ENCODE results near the gene OLFM1.
"Not testable (repeated sequence)": the region's sequence is repeated elsewhere in the genome, so short reads cannot be mapped to it uniquely, and the experiment has no call there.

OLFM1 gene

DNA sequence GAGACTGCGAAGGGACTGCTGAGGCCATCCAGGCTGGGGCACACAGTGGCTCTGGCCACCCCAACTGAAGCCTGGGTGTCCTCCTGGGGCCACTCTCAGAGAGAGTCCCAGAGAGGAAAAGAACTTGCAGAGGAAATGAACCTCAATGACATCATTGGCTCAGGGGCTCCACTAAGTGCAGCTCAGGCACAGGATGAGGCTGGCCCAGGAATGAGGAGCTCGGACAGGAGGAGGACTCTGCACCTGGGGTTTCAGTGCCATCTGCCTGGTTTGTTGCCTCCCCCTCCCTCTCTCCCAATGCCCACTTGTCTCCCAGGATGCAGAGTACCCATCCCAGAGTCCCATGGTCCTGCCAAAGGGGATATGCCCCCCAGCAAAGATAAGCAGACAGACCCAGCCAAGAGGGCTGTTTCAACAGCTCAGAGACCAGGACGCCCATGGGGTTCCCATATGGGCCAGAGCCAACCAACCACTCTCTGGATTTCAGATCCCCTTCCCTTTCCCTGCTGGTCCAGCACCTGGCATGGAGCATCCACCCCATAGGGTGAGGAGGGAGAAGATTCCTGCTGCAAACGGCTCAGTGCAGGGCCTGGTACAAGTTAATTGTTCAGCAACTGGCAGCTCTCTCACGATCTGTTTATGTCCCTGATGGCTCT lies 26.9 kb upstream of the OLFM1 start:
- ATAC-seq (no peak), DNase-seq (no peak)

GRCh38 chr9:135061441-135061840 lies 26.0 kb upstream of the OLFM1 start:
- ATAC-seq (no peak), DNase-seq (no peak)

DNA sequence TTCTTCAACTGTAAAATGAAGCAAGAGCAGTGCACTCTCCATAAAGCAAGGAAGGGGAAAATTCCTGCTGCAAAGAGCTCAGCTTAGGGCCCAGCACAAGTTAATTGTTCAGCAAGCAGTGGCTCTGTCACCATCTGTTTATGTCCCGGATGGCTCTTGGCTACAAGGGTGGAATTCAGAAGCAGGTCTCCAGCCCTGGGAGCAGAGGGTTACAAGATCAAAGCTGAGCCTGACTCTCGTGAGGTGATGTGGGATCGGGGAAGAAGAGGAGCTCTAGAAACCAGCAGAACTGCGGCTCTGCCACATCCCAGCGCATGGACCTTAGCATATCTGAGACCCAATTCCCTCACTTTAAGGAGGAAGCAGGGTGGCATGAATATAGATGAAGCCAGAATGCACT lies 25.2 kb upstream of the OLFM1 start:
- DNase-seq = no peak
- ATAC-seq = no peak

- ATAC-seq, DNase-seq: not testable (repeated sequence)
Measured at GRCh38 chr9:135063466-135063865, 24.0 kb upstream of the OLFM1 start.

- not testable (repeated sequence) for DNase-seq, ATAC-seq
Measured at GRCh38 chr9:135063888-135064287, 23.6 kb upstream of the OLFM1 start.

DNA sequence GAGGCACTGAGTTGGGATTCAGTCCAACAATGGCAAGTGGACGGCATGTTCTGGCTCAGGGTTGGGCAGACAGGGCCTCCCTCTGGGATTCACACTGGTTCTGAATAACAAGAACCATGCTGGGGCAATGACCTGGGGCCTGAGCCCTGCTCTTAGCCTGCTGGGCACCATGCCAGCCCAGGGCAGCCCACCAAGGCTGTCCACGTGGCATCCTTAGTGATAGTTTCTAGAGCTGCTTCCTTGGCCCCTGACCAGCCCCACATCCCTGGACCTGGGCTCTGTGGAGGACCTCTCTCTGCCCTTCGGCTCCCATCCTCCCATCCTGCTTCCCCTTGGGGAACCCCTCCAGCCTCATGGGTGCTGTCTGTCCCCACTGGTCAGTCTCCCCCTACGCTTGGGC lies 22.3 kb upstream of the OLFM1 start:
- ATAC-seq = no peak

GRCh38 chr9:135065804-135066203 lies 21.7 kb upstream of the OLFM1 start:
- no peak for ATAC-seq
- no peak for DNase-seq

More for the DNA sequence above, 22.3 kb upstream of the OLFM1 start:
- DNase-seq = no peak

DNA sequence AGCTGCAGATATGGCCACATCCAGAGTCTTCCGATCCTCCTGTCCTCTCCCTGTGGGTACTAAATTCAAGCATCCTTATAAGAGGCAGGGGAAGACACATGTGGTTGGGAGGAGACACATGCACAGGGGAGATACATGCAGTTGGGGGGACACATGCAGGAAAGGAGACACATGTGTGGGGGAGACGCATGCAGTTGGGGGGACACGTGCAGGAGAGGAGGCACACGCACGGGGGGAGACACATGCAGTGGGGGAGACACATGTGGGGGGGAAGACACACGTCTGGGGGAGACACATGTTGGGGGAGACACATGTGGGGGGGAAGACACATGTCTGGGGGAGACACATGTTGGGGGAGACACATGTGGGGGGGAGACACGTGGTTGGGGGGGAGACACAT lies 21.2 kb upstream of the OLFM1 start:
- no peak for ATAC-seq
- no peak for DNase-seq

DNA sequence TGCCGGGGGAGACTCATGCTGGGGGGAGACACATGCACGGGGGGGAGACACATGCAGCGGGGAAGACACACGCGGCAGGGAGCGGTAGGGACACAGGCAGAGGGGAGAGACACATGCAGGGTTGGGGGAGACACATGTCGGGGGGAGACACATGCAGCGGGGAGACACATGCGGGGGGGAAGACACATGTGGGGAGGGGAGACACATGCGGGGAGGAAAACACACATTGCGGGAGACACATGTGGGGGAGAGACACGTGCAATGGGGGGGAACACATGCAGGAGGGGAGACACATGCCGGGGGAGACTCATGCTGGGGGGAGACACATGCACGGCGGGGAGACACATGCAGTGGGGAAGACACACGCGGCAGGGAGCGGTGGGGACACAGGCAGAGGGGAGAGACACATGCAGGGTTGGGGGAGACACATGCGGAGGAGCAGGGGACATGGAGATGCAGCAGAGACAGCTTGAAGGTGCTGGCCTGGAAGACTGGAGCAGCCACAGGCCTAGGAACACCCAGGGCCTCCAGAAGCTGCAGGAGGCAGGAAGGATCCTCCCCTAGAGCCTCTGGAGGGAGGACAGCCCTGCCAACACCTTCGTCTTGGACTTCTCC lies 20.3 kb upstream of the OLFM1 start:
- DNase-seq (no peak), ATAC-seq (no peak)

DNA sequence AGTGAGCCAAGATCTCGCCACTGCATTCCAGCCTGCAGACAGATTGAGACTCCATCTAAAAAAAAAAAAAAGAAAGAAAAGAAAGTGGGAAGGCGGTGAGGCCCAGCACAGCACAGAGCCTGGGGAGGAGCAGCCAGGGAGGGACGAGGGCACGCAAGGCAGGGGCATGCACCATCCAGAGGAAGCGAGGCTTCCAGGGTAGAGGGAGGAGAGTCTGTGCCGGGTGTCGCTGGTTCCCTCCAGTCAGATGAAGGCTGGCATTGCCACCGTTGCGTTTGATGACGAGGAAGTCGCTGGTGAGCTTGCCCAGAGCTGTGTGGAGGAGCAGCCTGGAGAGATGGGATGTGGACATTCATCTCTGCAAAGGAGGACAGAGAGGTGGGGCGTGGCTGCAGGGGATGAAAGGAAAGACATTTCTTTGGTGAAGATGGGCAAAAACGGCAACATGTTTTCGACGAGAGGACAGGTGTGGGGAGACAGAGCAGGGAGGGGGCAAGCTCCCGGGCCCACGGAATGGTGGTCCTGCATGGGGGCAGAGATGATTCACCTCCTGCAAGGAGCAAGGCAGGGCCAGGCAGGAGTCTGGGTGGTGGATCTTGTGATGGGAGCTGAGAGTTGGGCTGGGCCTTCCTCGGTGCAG lies 18.6 kb upstream of the OLFM1 start:
- ATAC-seq (no peak), DNase-seq (no peak)

- no peak for ATAC-seq
- DNase-seq = no peak
Measured at GRCh38 chr9:135069558-135070197, 17.8 kb upstream of the OLFM1 start.

DNA sequence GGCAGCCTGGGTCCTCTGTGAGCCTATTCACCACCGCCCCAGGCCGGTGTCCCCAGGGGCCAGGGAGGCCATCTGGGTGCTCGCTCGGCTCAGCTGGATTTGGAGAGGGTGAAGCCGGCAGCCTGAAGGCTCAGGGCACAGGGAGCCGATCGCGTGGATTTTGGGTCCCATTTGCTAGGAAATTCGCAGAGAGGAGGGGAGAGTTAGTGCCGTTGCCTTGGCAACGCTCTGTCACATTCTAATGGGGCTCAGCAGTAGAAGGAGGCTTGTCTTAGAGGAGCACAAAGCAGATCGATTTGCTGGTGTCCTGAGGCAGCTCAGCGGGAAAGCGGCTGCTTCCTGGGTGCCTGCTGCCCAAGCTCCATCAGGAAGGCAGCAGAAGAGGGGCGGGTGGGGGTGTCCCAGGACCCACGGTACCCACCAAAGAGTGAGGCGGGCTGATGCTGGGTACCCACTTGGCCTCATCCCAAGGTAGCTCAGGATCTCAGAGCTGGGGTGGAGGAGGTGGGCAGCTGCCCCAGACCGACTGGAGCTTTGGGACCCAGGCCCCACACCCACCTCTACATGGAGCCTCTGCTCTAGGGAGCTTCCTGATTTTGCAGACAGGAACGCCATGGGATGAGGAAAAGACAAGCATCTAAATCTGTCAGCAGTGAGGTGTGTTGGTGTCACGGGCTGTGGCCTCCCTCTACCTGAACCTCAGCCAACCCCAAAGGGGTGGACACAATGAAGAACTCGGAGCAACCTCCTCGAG lies 17.1 kb upstream of the OLFM1 start:
- no peak for ATAC-seq
- DNase-seq = no peak

DNA sequence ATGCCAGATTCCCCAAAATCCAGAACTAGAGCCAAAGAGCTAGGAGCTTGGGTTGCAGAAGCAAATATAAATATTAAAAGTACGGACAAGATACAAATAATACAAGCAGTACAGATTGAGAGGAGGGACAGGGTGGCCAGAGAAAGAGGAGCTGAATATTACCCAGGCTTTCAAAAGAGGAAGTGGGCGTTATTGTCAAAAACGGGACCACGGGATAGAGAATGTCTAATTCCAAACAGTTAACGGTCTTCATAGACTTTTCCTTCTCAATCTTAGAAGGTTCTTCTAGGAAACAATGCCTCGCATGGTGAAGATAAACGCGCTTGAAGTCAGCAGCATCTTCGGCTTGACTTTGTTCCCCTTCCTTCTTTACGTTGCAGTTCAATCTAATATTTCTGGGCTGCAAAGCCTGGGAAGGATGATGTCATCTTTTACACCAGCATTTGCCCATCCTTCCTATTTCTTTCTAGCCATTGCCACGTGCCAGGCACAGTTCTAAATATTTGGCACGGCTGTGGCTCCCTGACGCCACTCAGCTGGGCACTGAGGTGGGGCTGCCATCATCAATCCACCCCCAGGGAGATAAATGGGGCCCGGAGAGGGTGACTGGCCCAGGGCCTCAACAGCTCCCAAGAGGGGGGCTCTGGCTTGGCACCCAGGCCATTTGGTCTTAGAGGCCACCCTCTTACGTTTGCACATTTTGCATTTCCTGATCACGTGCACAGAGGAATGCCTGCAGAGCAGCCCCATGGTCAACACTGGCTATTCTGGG lies 16.3 kb upstream of the OLFM1 start:
- no peak for ATAC-seq
- DNase-seq = no peak

- DNase-seq = no peak
- ATAC-seq = no peak
Measured at GRCh38 chr9:135073081-135073740, 14.3 kb upstream of the OLFM1 start.

DNA sequence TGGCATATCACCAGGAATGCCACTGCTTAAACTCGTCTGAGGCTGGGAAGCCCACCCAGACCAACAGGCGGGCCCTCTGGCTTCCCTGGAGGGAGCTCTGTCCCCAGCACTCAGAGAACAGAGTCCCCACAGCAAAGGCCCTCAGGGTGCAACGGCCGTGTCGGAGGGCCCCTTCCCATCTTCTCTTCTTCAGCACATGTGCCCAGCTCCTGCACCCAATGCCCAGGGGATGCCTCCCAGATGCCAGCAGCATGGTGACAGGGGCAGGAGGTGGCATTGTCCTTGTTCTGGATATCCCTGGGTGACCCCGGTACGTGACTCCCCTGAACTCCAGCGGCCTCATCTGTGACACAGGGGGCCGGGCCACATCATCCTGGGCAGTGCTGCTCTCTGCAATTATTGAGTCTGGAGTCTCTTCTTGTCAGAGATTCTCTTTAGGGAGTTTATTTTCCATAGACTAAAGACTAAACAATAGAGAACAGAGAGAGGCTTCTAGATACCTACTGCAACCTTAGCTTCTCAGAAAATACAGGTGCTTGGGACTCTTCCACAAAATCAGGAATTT lies 13.6 kb upstream of the OLFM1 start:
- no peak for ATAC-seq

DNA sequence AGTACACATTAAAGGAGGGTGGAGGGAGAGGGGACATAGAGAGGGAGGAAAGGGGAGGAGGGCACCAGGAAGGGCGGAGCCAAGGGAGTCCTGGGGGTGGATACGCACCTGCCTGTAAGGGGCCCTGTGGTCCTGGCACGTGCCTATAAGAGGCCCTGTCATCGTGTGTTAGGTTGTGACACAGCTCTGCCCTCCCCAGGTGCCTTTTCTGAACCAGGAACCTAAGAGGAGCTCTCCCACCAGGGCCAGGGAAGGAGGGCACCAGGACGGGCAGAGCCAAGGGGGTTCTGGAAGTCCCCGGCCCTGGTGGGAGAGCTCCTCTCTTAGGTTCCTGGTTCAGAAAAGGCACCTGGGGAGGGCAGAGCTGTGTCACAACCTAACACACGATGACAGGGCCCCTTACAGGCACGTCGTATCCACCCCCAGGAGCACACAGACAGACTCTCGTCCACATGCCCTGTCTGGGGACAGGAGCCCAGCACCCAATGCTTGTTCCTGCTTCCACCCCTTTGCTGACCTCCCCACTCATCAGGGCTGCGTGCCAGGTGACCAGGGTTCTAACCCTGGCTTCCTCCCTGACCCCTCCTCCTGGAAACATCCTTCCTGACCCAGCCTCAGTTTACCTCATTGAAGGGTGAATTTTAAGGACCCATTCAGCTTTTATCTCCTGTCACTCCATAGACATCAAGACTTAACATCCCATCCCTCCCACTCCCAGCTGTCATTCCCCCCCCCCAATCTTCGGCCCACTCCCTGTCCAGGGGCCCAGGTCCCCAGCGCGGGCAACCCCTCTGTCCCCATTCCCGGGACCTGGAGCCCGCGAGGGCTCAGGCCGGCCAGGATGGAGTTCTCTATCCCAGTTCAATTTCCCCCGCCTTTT lies 12.9 kb upstream of the OLFM1 start:
- DNase-seq (no peak), ATAC-seq (no peak)

More for the DNA sequence above, 13.6 kb upstream of the OLFM1 start:
- DNase-seq = no peak

GRCh38 chr9:135075234-135076142 lies 12.0 kb upstream of the OLFM1 start:
- ATAC-seq (no peak), DNase-seq (no peak)

GRCh38 chr9:135076143-135076875 lies 11.2 kb upstream of the OLFM1 start:
- no peak for DNase-seq
- no peak for ATAC-seq
